Fibroblast of the aortic adventitia (primary cell): Measurements from ENCODE around the gene PDHX. TPM values are rescaled to one million over a fixed set of nuclear protein-coding genes. Genes with fewer than 3 reads are reported as not detected.

Source experiments
- DNase-seq: peaks from one replicate; pipeline ENCODE4 v3.0.0-alpha.2; 2010; ENCODE audit warnings: low read depth
- H3K4me3 ChIP-seq: 2 replicates; pipeline ENCODE4 v1.5.1; 2011; ENCODE audit warnings: low read depth, mild to moderate bottlenecking, control low read depth, low read length, moderate library complexity
- total RNA-seq: library from RNA; depleted of rRNA; stranded (reverse); fragments of >200 nt; gene quantifications from 2 replicates; pipeline ENCODE4 v1.2.3, GENCODE V29; 2012; ENCODE audit warnings: low replicate concordance
- TF ChIP-seq, protein P1 (sequence below): IDR thresholded peaks from 2 replicates; pipeline ENCODE4 v1.5.1; 2011; ENCODE audit warnings: mild to moderate bottlenecking, low read length, control low read depth, inconsistent platforms; ENCODE audit not compliant: insufficient read depth

Gene PDHX
- total RNA-seq, 1 donor, result 36.6 TPM

DNA sequence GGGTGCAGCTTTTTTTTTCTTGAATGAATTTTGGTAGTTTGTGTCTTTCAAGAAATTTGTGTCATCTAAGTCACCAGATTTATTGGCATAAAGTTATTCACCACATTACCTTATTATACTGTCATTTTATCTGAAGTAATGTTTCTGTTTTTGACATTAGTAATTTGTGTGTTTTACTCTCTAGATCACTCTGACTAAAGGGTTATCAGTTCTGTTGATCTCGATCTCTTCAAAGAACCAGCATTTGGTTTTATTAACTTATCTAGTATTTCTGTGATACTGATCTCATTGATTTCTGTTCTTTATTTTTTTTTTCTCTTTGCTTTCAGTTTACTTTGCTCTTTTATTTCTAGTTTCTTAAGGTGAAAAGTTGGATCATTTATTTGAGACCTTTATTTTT is 55.5 kb downstream of the PDHX start:
- H3K4me3 ChIP-seq, result no peak overlapping the region
- no peak for DNase-seq
- TF ChIP-seq, protein P1, sequence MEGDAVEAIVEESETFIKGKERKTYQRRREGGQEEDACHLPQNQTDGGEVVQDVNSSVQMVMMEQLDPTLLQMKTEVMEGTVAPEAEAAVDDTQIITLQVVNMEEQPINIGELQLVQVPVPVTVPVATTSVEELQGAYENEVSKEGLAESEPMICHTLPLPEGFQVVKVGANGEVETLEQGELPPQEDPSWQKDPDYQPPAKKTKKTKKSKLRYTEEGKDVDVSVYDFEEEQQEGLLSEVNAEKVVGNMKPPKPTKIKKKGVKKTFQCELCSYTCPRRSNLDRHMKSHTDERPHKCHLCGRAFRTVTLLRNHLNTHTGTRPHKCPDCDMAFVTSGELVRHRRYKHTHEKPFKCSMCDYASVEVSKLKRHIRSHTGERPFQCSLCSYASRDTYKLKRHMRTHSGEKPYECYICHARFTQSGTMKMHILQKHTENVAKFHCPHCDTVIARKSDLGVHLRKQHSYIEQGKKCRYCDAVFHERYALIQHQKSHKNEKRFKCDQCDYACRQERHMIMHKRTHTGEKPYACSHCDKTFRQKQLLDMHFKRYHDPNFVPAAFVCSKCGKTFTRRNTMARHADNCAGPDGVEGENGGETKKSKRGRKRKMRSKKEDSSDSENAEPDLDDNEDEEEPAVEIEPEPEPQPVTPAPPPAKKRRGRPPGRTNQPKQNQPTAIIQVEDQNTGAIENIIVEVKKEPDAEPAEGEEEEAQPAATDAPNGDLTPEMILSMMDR, result no peak

- DNase-seq, result no peak
- H3K4me3 ChIP-seq, result no peak overlapping the region
- TF ChIP-seq, protein P1, result no peak
These were observed 55.9 kb downstream of the PDHX start for GRCh38 chr11:34972366-34972765.

DNA sequence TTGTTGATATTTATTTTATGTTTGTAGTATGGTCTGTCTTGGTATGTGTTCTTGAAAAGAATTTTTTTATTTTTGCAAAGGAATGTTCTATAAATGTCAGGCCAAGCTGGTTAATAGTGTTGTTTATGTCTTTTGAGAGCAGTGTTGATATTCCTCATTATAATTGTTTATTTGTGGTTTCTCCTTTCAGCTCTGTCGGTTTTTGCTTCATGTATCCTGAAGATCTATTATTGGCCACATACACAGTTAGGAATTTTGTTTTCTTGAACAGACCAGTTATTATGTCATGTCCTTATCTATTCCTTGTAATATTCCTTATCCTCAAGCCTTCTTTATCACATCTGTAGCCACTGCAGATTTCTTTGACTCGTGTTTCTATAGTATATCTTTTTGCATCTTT is 56.5 kb downstream of the PDHX start:
- peak; percentile 51 for DNase-seq

GRCh38 chr11:34975482-34975881 is 59.1 kb downstream of the PDHX start:
- no peak overlapping the region for H3K4me3 ChIP-seq
- TF ChIP-seq, protein P1, result no peak
- no peak for DNase-seq

More for the DNA sequence above, 56.5 kb downstream of the PDHX start:
- TF ChIP-seq, protein P1, result no peak
- no peak overlapping the region for H3K4me3 ChIP-seq

DNA sequence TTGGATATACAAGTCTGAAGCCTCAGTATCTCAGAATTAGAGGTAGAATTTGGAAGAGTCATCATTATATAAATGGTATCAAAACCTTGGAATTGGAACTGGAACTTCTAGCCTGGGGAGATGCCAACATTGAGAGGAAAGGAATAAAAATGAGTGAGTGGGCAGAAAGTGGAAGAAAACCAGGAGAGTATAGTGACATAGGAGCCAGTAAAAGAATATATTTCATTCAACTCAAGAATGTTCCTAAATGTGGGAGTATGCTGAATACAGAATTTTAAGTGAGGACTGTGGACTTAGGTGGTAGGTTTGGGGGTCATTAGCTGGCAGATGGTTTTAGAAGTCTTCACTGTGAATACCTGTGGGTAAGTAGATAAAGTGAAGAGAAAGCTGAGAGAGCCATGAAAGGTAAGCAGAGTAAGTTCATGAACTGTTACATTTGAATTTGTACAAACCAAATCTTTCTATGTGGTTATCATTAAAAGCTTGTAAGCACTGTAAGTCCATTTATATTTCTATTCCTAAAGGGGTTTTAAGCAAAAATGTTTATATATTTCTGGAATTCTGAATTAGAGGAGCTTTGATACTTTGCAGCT is 60.2 kb downstream of the PDHX start:
- peak; percentile 31 for DNase-seq
- TF ChIP-seq, protein P1, result no peak
- no peak overlapping the region for H3K4me3 ChIP-seq

DNA sequence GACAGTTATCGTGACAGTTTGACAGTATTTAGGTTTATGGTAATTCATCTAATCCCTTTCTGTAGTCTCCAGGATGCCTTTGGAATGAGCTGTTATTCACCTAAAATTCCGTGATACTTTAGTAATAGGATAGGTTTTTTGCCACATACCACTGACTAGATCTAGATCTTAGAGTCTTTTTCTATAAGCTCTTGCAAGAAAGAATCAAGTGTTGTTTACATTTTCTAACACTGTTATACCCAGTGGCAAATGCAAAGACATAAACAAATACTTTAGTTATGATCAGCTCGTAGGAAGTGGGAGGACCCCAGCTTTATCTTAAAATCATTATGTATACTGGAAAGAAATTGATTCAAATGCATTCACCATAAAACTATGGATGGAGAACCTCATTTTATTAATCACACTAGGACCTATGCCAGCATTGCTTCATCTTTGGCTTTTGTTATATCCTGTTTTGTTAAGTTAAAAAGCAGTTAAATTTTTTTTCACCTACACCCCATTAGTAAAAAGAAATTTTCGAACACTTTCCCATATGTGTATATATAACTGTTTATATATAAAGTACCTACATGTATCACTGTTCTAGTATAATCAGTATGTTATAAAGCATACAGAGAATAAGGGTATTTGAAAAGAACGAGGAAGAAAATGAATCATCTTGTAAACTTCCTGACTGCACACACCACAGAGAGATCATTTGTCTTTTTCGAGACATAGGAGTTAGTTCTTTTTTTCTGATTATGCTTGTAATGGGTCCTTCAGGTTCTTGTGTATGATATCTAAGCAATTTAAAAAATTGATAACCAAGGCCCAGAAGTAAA is 60.9 kb downstream of the PDHX start:
- H3K4me3 ChIP-seq, result no peak overlapping the region
- peak; percentile 80 for DNase-seq
- TF ChIP-seq, protein P1, result no peak
